HG02642 (cell line): Measurements from ENCODE around the gene FADS6.

Experiments
- ATAC-seq: cut with Tn5 transposase; IDR thresholded peaks from one replicate; pipeline ENCODE4 v1.9.1; 2021; ENCODE audit warnings: mild to moderate bottlenecking; ENCODE audit not compliant: unreplicated experiment, poor library complexity

FADS6 gene

DNA sequence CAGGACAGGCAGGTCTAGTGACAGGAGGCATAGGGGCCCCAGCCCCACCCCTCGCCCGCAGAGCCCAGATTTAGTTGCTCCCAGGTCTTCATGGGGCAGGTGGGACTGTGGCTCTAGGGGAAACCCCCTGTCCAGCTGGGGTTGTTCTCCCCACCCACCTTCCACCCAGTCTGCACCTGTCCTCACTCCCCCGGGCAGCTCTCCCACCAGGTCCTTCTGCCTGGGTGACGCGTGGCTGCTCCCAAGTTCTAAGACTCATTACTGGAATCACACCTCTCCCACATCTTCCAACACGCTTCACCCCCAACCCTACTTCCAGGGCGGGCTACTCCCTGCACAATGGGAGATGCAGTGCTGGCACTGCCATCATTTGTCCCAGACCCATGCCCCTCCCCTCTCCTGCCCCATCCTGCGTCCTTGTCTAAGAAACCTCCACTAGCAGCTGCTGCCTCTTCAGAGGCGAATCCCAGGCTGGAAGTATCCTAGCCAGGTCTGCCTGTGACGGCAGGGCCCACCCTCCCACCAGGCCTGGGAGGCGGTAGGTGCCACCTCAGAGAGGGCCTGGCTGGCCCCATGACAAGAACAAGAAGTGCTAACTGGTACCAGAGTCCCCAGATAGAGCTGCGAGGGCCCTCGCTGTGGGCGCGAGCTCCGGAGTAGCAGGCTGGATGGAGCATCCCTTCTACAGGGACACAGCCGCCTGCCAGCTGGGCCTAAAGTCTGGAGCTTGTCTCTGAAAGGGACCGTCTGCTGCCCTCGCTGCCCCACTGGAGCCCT, 56.6 kb downstream of the FADS6 start:
- ATAC-seq, result no peak

- ATAC-seq, result no peak
These were observed 57.2 kb downstream of the FADS6 start for GRCh38 chr17:74836191-74836590.

DNA sequence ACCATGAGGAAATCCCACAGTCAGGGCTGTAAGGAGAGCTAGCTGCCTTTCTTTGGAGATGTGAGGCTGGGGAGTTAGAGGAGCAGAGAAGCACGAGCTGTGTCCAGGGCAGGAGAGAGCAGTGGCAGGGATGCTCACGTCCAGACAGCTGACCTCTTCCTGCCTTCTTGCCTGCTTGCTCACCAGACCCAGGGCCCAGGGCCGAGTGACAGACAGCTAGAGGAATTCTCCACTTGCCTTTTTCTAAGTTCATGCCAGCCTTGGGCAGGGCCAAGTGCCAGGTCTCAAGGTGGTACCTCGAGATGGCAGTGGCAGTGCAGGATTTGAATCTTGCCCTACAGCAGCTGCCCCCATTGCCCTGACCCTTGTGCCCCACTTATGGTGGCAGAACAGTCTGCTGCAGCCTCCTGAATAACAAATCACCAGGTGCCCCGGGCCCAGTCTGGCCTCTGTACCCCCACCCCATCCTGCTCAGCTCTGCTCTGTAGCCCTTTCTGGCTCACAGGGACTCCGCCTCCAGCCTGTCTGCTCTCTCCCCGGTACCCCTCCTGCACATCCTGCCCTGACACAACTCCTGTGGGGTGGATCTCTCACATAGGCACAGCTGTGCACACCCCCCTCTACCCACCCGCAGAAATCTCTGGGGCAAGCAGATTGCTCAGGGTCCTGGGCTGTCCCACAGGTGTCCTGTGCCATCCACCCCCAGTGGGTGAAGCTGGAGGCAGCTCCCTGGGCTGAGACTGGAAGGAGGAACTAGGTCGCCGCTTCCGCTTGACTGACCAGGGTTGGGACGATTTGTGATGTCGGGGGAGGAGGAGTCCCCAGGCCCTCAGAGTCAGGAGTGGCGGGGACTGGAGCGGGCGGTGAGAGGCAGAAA, 59.7 kb downstream of the FADS6 start:
- no peak for ATAC-seq

DNA sequence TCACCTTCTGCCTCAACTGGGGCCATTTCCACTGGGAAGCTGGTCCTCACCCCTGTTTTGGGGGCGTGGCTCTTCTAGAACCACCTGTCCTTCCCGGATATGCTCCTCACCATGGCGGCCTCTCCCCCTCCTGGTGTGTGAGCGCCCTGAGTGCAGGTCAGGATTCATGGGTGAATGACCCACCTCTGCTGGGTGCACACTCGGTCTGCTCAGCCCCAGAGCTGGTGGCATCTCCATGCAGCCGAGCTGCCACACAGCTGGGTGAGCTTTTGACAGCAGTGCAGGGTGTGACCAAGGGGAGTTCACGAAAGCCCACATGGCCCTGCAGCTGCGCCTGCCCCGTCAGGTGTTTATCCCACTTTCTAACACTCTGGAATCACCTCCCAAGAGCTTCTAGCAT, 61.0 kb downstream of the FADS6 start:
- ATAC-seq, result no peak

- no peak for ATAC-seq
These were observed 61.8 kb downstream of the FADS6 start for GRCh38 chr17:74831444-74832146.

DNA sequence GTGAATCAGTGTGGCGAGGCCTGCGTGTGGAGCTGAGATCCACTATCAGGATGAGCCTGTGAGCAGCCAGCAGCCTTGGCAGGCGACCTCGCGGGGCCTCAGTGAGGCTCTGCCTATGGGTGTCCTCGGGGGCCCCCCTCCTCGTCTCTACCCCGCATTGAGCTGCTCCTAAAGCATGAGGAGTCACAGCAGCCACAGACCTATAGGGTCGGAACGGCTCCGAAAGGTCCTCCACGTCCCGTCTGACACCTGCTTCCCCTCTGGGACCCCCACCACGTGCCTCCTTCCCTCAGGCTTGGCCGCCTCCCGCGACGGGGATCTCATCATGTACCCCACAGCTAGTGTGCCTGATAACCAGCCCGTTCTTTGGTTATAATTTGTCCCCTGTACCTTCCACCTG, 62.6 kb downstream of the FADS6 start:
- no peak for ATAC-seq

DNA sequence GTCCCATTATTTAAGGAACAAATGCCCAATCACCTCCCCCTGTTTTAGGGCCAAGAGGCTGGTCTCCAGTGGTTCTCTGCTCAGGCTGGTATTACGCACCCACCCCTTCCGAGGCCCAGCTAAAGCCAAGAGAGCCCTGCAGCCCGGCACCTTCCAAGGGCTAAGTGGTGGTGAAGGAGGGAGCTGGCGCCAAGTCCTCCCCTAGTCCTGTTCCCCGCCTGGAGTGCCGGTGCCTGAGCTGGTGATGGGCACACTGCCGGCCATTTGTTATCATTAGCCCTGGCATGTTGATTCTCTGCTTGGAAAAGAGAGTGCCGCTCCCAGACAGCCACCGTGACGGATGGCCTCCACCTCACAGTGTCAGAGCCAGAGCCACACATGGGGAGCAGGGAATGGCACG, 65.6 kb downstream of the FADS6 start:
- ATAC-seq, result no peak
